NCI-H748 (cell line): ENCODE results near the gene QPRT.
"Not testable (repeated sequence)": the region's sequence is repeated elsewhere in the genome, so short reads cannot be mapped to it uniquely, and the experiment has no call there.

Experiments
- DNase-seq: peaks from one replicate; lab custom pipeline; 2025; ENCODE audit not compliant: unreplicated experiment; lab: John Stamatoyannopoulos, UW

The QPRT gene

GRCh38 chr16:29678691-29679267, at the start of gene QPRT:
Gene QPRT, plus strand, starts transcription at chr16:29679180. Its CDS starts 18 bp downstream, at chr16:29679198.
- no peak for DNase-seq

- not testable (repeated sequence) for DNase-seq
Observed at GRCh38 chr16:29629318-29629717, 49.7 kb upstream of the QPRT start.

GRCh38 chr16:29631658-29632057, 47.3 kb upstream of the QPRT start:
- DNase-seq = not testable (repeated sequence)

GRCh38 chr16:29635902-29636301, 43.1 kb upstream of the QPRT start:
- not testable (repeated sequence) for DNase-seq

- DNase-seq = not testable (repeated sequence)
Observed at GRCh38 chr16:29636368-29636767, 42.6 kb upstream of the QPRT start.

GRCh38 chr16:29638751-29639150, 40.2 kb upstream of the QPRT start:
- DNase-seq = not testable (repeated sequence)

- no peak for DNase-seq
Observed at GRCh38 chr16:29641561-29641960, 37.4 kb upstream of the QPRT start.

- no peak for DNase-seq
Observed at GRCh38 chr16:29643596-29643995, 35.4 kb upstream of the QPRT start.

- no peak for DNase-seq
Observed at GRCh38 chr16:29644338-29644857, 34.6 kb upstream of the QPRT start.

- no peak for DNase-seq
Observed at GRCh38 chr16:29644973-29645693, 33.8 kb upstream of the QPRT start.

GRCh38 chr16:29645694-29646187, 33.2 kb upstream of the QPRT start:
- no peak for DNase-seq

GRCh38 chr16:29646947-29647346, 32.0 kb upstream of the QPRT start:
- DNase-seq = no peak

- DNase-seq = no peak
Observed at GRCh38 chr16:29649588-29650494, 29.1 kb upstream of the QPRT start.

GRCh38 chr16:29650771-29651170, 28.2 kb upstream of the QPRT start:
- no peak for DNase-seq

GRCh38 chr16:29651774-29652349, 27.1 kb upstream of the QPRT start:
- DNase-seq = no peak

- no peak for DNase-seq
Observed at GRCh38 chr16:29653471-29653870, 25.5 kb upstream of the QPRT start.

GRCh38 chr16:29653890-29654289, 25.1 kb upstream of the QPRT start:
- not testable (repeated sequence) for DNase-seq

GRCh38 chr16:29656688-29657523, 22.1 kb upstream of the QPRT start:
- DNase-seq = no peak

- DNase-seq = no peak
Observed at GRCh38 chr16:29658705-29659104, 20.3 kb upstream of the QPRT start.
